ENCODE measurements around the gene ZNF639.

Gene ZNF639

GRCh38 chr3:179375091-179375999 lies 52.5 kb downstream of the ZNF639 start:
- Histone ChIP-seq H3K36me3 (ENCODE audit: insufficient read depth, low read length) (peaks cover 48% of the 10 kb centered on the region; the same call in 1 of the 2 replicates), H3K4me3 (ENCODE audit: low read depth in 1 of 2, low read length in 2 of 2) (no peak overlapping the region), H4K20me1 (ENCODE audit: insufficient read depth, low read length) (no peaks in the 10 kb centered on the region), H3K4me2 (ENCODE audit: insufficient read depth, low read length) (no peak overlapping the region), H3K9me3 (ENCODE audit: insufficient read depth, low read length, severe bottlenecking) (no peaks in the 10 kb centered on the region), H3K79me2 (ENCODE audit: insufficient read depth, low read length) (no peaks in the 10 kb centered on the region), H3K27ac (ENCODE audit: low read length) (no peak overlapping the region), H3K27me3 (ENCODE audit: insufficient read depth, low read length, poor library complexity) (no peaks in the 10 kb centered on the region), H2AFZ (ENCODE audit: low read depth, low read length) (no peak overlapping the region), H3K9ac (ENCODE audit: low read depth, low read length) (no peak overlapping the region), H3K4me1 (ENCODE audit: insufficient read depth, low read length) (no peaks in the 10 kb centered on the region)
- DNase-seq (no peak), ATAC-seq (ENCODE audit: insufficient read depth, low read depth) (no peak)
- TF ChIP-seq CTCF (IDR thresholded peaks at IDR 0.05; ENCODE audit: borderline replicate concordance, extremely low read depth, low read length, poor library complexity, severe bottlenecking) (no peak), EZH2 (IDR thresholded peaks at IDR 0.05; ENCODE audit: borderline replicate concordance, low read depth, low read length, severe bottlenecking) (no peak)

- TF ChIP-seq CTCF (IDR thresholded peaks at IDR 0.05; ENCODE audit: borderline replicate concordance, extremely low read depth, low read length, poor library complexity, severe bottlenecking): no peak
- TF ChIP-seq EZH2 (IDR thresholded peaks at IDR 0.05; ENCODE audit: borderline replicate concordance, low read depth, low read length, severe bottlenecking): no peak
- ATAC-seq (ENCODE audit: insufficient read depth, low read depth) (no peak), DNase-seq (no peak)
Observed at GRCh38 chr3:179376474-179376873, 53.6 kb downstream of the ZNF639 start.

More at GRCh38 chr3:179376474-179376873, 53.6 kb downstream of the ZNF639 start:
- Histone ChIP-seq H3K27ac (ENCODE audit: low read length) (no peak overlapping the region), H3K9ac (ENCODE audit: low read depth, low read length) (no peak overlapping the region), H2AFZ (ENCODE audit: low read depth, low read length) (no peak overlapping the region), H3K4me1 (ENCODE audit: insufficient read depth, low read length) (no peaks in the 10 kb centered on the region), H3K36me3 (ENCODE audit: insufficient read depth, low read length) (peaks cover 51% of the 10 kb centered on the region; the same call in 1 of the 2 replicates), H3K4me3 (ENCODE audit: low read depth in 1 of 2, low read length in 2 of 2) (no peak overlapping the region), H3K79me2 (ENCODE audit: insufficient read depth, low read length) (no peaks in the 10 kb centered on the region), H3K27me3 (ENCODE audit: insufficient read depth, low read length, poor library complexity) (no peaks in the 10 kb centered on the region), H4K20me1 (ENCODE audit: insufficient read depth, low read length) (no peaks in the 10 kb centered on the region), H3K9me3 (ENCODE audit: insufficient read depth, low read length, severe bottlenecking) (no peaks in the 10 kb centered on the region), H3K4me2 (ENCODE audit: insufficient read depth, low read length) (no peak overlapping the region)

Measured in DND-41 (cell line).